ENCODE data around the gene GRK2. TPM values are rescaled to one million over a fixed set of nuclear protein-coding genes. Genes with fewer than 3 reads are reported as not detected.

The GRK2 gene
- total RNA-seq, 1 experiment from 2014 or later: 48.1 TPM

GRCh38 chr11:67272327-67273259 lies 6.3 kb downstream of the GRK2 start:
- H3K4me3 Mint-ChIP-seq (ENCODE audit: unreplicated experiment): no peak overlapping the region
- H3K27me3 Mint-ChIP-seq (ENCODE audit: insufficient read depth, unreplicated experiment): no peaks in the 10 kb centered on the region
- H3K27ac Mint-ChIP-seq (ENCODE audit: low read depth, unreplicated experiment): no peak overlapping the region
- no peak for TF ChIP-seq CTCF (IDR thresholded peaks at IDR 0.05; ENCODE audit: unreplicated experiment)
- ChIA-PET CTCF (interaction anchor here (0.5 to 2.7 kb wide), 6 partner anchors 19 to 577 kb away, joined by 3 to 10 read pairs (median 3); no protein-coding TSS in a partner anchor), POLR2A (interaction anchor here (0.5 to 2.5 kb wide), 2 partner anchors 16 to 384 kb away, joined by 4 to 7 read pairs; partner anchors contain the start of gene ANKRD13D)
- intact Hi-C loops (cut with micrococcal nuclease): no loop called here
- no peaks in the 10 kb centered on the region for H3K9me3 Mint-ChIP-seq (ENCODE audit: unreplicated experiment)
- H3K4me1 Mint-ChIP-seq (ENCODE audit: insufficient read depth, unreplicated experiment): peaks cover 7% of the 10 kb centered on the region
- no TSS peak for BruUV-seq (replicated peaks)
- no peak for DNase-seq (ENCODE audit: unreplicated experiment)
- H3K36me3 Mint-ChIP-seq (ENCODE audit: insufficient read depth, unreplicated experiment): peaks cover 7% of the 10 kb centered on the region

GRCh38 chr11:67273260-67273990 lies 7.2 kb downstream of the GRK2 start:
- no peak for DNase-seq (ENCODE audit: unreplicated experiment)
- Mint-ChIP-seq H3K4me3 (ENCODE audit: unreplicated experiment) (no peak overlapping the region), H3K27ac (ENCODE audit: low read depth, unreplicated experiment) (no peak overlapping the region), H3K36me3 (ENCODE audit: insufficient read depth, unreplicated experiment) (peaks cover 7% of the 10 kb centered on the region), H3K9me3 (ENCODE audit: unreplicated experiment) (no peaks in the 10 kb centered on the region), H3K4me1 (ENCODE audit: insufficient read depth, unreplicated experiment) (peaks cover 7% of the 10 kb centered on the region), H3K27me3 (ENCODE audit: insufficient read depth, unreplicated experiment) (no peaks in the 10 kb centered on the region)
- CTCF ChIA-PET: interaction anchor here (0.5 to 0.7 kb wide), 2 partner anchors 18 to 78 kb away, joined by 3 read pairs; no protein-coding TSS in a partner anchor
- POLR2A ChIA-PET: no interaction called here
- no peak for TF ChIP-seq CTCF (IDR thresholded peaks at IDR 0.05; ENCODE audit: unreplicated experiment)
- BruUV-seq (replicated peaks): no TSS peak
- intact Hi-C loops (cut with micrococcal nuclease): no loop called here

GRCh38 chr11:67274768-67275605 lies 8.7 kb downstream of the GRK2 start:
- Mint-ChIP-seq H3K36me3 (ENCODE audit: insufficient read depth, unreplicated experiment) (peaks cover 16% of the 10 kb centered on the region), H3K27me3 (ENCODE audit: insufficient read depth, unreplicated experiment) (no peaks in the 10 kb centered on the region), H3K4me3 (ENCODE audit: unreplicated experiment) (no peak overlapping the region), H3K4me1 (ENCODE audit: insufficient read depth, unreplicated experiment) (peaks cover 7% of the 10 kb centered on the region), H3K27ac (ENCODE audit: low read depth, unreplicated experiment) (no peak overlapping the region), H3K9me3 (ENCODE audit: unreplicated experiment) (no peaks in the 10 kb centered on the region)
- no peak for DNase-seq (ENCODE audit: unreplicated experiment)
- POLR2A ChIA-PET: no interaction called here
- BruUV-seq (replicated peaks): no TSS peak
- TF ChIP-seq CTCF (IDR thresholded peaks at IDR 0.05; ENCODE audit: unreplicated experiment): no peak
- CTCF ChIA-PET: interaction anchor here (0.9 kb wide), 1 partner anchor 13 kb away, joined by 3 read pairs; no protein-coding TSS in a partner anchor
- intact Hi-C loops (cut with micrococcal nuclease): no loop called here

All from MCF 10A (cell line).